GM15510 (cell line): ENCODE data around the gene OXSM.

Experiments
- POLR2A ChIP-seq: IDR thresholded peaks from 3 replicates; pipeline ENCODE4 v1.6.1; 2011; ENCODE audit warnings: borderline replicate concordance; ENCODE audit not compliant: insufficient read length; ENCODE audit errors: extremely low read depth

Gene OXSM

DNA sequence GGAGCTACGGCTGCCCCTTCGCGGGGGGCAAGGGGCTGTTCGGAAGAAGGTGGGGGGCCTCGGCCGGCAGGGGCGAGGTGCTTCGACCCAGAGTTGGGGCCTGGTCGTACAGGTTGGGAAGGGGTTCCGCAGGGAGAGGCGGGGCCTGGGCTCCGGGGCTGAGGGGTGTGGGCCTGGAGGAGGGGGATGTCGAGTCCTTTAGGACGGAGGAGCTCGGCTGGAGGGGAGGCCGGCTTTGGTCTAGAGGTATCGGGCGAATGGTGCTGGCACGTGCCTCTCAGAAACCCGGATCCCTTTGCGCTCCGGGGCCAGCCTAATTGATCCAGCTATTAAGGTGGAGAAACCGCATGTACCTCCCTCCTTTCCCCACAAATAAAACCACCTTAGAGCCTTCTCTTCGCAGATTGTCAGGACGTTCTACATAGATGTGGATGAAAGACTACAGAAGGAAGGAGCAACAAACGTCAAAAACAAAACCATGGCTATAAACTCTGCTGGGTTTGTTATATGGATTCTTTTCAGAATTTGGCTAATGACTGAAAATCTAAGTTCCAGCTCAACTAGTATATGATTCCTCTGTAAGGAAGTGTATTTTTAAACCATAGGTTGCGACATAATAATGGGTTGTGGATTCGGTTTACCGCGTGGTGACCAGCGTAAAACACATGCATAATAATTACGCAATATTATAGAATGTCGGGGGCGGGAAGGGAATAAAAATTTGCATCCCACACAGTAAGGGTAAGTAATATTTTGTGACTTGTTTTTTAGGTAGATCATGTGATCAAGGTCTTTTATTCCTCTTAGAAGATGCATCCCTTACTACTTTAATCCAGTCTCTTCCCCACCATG lies 6.0 kb upstream of the OXSM start:
- no peak for TF ChIP-seq POLR2A

DNA sequence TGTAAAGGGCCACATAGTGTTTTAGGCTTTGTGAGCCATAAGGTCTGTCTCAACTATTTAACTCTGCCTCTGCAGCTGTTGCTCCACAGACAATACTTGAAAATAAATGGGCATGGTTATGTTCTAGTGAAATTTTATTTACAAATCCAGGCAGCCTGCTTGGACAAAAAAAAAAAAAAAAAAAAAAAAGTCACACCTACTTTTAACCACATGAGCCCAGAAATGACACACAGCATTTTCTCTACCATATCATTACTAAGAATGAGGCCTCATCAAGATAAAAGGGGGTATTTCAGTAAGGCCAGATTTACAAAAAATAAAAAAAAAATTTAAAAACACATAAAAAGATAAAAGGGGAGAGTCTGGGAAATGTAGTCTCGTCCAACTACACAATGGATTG lies 4.9 kb upstream of the OXSM start:
- TF ChIP-seq POLR2A: no peak

DNA sequence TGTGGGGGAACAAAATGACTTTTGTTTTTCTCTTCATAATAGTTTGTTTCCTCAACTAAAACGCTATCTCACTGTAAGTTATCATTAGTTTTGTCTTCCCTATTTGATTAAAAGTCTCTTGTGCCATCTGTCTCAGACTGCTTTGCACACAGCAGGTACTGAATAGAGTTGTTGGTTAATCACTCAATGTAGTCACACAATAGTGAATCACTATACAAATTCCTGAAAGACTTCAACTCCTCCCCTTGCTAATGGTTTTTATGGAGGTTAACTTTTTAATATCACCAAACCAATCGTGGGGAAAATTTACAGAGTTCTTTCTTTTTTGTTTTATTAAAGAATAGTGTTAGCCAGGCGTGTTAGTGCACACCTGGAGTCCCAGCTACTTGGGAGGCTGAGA lies 4.1 kb upstream of the OXSM start:
- TF ChIP-seq POLR2A: no peak

GRCh38 chr3:25787689-25788088 lies 2.2 kb upstream of the OXSM start:
- no peak for TF ChIP-seq POLR2A

DNA sequence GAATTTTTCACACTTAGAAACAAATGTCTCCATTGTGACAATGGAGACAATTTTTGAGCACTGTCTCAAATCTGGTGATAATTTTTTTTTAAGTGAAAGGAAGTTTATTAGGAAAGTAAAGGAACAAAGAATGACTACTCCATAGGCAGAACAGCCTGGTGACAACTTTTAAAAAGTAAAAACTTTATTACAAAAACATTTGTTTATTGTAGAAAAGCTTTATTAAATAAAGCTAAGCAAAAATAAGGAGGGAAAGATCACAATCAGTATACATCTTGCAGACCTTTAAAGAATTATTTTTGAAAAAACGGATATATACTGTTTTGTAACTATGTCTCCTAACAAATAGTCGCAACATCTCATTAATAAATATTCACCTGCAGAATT lies 688 bp upstream of the OXSM start:
- TF ChIP-seq POLR2A: no peak

DNA sequence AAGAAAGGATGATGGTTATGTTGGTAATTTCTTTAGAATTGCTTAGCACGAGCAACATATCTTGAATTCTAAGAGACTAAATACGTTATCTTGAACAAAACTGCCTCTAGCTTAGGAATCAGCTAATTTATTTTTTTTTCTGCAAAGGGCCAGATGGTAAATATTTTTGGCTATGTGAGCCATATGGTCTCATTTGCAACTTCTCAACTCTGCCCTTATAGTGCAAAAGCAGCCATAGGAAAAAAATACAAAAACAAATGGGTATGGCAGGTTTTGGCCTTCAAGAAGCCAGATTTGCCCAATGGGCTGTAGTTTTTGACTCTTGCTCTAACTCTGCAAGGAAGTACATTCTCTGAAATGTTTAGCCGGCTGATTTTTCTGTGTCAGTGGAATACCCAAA lies 11.9 kb downstream of the OXSM start:
- TF ChIP-seq POLR2A: no peak

- no peak for TF ChIP-seq POLR2A
These were observed 13.9 kb downstream of the OXSM start for GRCh38 chr3:25803833-25804232.

- TF ChIP-seq POLR2A: no peak
These were observed 14.8 kb downstream of the OXSM start for GRCh38 chr3:25804676-25805075.

- TF ChIP-seq POLR2A: no peak
These were observed 22.8 kb downstream of the OXSM start for GRCh38 chr3:25812644-25813043.

GRCh38 chr3:25817107-25817506 lies 27.2 kb downstream of the OXSM start:
- no peak for TF ChIP-seq POLR2A

- TF ChIP-seq POLR2A: no peak
These were observed 27.7 kb downstream of the OXSM start for GRCh38 chr3:25817638-25818037.

GRCh38 chr3:25818335-25818734 lies 28.4 kb downstream of the OXSM start:
- no peak for TF ChIP-seq POLR2A

DNA sequence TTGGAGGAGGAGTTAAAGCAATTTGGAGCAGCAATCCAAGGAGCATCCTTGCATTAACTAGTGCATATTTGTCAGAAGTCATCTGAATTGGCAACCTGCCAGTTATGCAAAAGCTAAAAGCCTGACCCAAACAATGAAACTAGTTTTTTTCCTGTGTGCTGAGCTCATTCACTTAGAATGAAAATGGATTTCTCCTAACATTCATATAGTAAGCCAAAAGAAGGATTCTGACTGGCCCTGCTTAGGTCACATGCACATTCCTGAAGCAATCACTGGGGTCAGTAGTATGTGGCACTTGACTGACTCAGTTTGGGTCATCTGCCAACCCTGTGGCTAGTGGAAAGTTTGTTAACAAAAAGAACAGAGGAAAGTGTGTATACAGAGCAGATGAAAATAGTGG lies 30.5 kb downstream of the OXSM start:
- TF ChIP-seq POLR2A: no peak

- no peak for TF ChIP-seq POLR2A
These were observed 31.1 kb downstream of the OXSM start for GRCh38 chr3:25820816-25821486.

DNA sequence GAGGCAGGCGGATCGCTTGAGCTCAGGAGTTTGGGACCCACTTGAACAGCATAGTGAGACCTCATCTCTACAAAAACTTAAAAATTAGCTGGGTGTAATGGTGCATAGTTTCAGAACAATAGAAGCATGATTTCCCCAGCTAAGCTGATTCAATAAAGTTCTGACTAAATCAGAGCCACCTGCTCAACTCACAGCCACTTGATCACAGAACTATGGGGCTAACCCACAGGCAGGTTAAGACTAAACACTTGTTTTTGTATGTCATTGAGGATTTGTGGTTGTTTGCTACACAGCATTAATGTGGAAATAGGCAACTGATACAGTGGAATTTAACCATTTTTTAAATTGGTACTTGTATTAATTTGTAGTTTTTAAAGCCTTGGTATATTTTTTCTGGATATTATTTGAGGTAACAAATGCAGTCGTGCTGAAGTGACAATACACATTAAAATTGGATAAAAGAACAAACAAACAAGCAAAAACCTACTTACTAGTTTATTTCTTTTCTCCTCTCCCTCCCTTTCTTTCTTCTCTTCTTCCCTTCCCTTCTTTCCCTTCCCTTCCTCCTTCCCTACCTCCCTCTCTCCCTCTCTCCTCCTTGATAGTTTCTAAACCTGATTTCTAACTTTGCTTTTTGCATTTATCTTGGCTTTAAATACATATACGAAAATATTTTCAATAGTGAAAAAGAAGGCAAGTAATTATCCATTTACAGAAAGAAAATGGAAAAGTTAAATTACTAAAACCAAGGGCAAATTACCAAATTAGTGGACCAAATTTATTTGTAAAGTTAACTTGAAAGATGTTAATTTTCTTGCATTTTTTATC lies 32.1 kb downstream of the OXSM start:
- no peak for TF ChIP-seq POLR2A
